Keratinocyte (primary cell): ENCODE measurements around the gene PRM2.

Experiments
- CTCF ChIP-seq, 3 experiments: IDR thresholded peaks in 1 of 3; conservative IDR thresholded peaks in 1 of 3; optimal IDR thresholded peaks in 1 of 3; 2 replicates in 2 of 3; 3 replicates in 1 of 3; pipeline versions ENCODE3 to v1.5.1; 2011; ENCODE audit warnings: low read length in 3 of 3, mild to moderate bottlenecking in 3 of 3, moderate library complexity in 2 of 3, control low read depth in 1 of 3, inconsistent platforms in 1 of 3; ENCODE audit not compliant: insufficient read depth in 2 of 3; ENCODE audit errors: extremely low read depth in 1 of 3
- EZH2 ChIP-seq: IDR thresholded peaks from one replicate; pipeline ENCODE4 v1.6.1; 2012; ENCODE audit warnings: inconsistent platforms, mild to moderate bottlenecking, low read length, moderate library complexity

DNA sequence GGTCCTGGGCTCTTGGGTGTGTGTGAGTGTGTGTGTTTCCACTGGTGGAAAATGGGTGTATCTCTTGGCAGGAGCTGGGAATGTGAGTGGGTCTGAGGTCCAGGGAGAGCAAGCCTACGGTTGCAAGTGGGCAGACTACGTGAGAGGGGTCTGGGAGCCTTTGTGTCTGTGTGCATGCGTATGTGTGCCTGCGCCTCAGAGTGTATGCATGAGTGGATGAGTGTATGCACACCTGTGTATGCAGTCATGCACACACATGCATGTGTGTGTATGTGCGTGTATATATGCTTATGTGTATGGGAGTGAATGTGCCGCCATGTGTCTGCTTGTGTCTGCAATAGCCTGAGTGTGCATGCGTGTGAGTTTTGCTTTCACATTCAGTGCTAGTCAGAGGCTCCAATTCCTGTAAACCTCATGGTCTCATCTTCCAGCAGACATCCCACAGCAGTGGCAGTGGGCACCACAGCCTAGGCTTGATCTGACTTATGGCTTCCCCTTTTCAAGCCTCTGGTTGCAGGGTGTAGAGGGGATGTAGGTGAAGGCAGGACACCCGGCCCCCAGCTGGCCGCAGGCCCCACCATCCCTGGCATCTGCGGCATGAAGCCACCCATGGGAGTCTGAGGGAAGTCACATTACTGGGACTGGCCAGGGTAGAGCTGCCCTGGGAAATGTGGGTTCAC is 49.3 kb upstream of the PRM2 start:
- TF ChIP-seq CTCF (optimal IDR thresholded peaks at IDR 0.05 in 1 of 3, IDR thresholded peaks at IDR 0.05 in 1 of 3, conservative IDR thresholded peaks at IDR 0.05 in 1 of 3; ENCODE audit: extremely low read depth in 1 of 3, insufficient read depth in 2 of 3, low read length in 3 of 3) (no peak), EZH2 (no peak)
